HepG2 (cell line): ENCODE measurements around the gene PTEN. TPM values are rescaled to one million over a fixed set of nuclear protein-coding genes. Genes with fewer than 3 reads are reported as not detected.

Source experiments
- BORCS8-MEF2B ChIP-seq: sonication (generic); formaldehyde crosslinking; IDR thresholded peaks from 2 replicates; pipeline ENCODE4 v1.8.0; 2022; ENCODE audit warnings: mild to moderate bottlenecking, missing genetic modification reagents
- CEBPB ChIP-seq: IDR thresholded peaks from 2 replicates; pipeline ENCODE4 v1.6.1; 2011; ENCODE audit warnings: low read depth, low read length, improper control_type of control experiment, borderline replicate concordance
- ERF ChIP-seq: IDR thresholded peaks from 2 replicates; pipeline ENCODE4 v1.6.1; 2018; ENCODE audit warnings: missing biosample characterization, missing genetic modification reagents
- GZF1 ChIP-seq: sonication (generic); formaldehyde crosslinking; IDR thresholded peaks from 2 replicates; pipeline ENCODE4 v1.5.1; 2020; ENCODE audit warnings: mild to moderate bottlenecking, missing genetic modification reagents
- IRF2 ChIP-seq: IDR thresholded peaks from 2 replicates; pipeline ENCODE4 v1.6.1; 2018; ENCODE audit warnings: missing genetic modification reagents, missing compliant biosample characterization
- KMT2A ChIP-seq: sonication (generic); formaldehyde crosslinking; IDR thresholded peaks from 2 replicates; pipeline ENCODE4 v1.4.0; 2020; ENCODE audit warnings: missing genetic modification reagents
- MED8 ChIP-seq: sonication (generic); formaldehyde crosslinking; IDR thresholded peaks from 2 replicates; pipeline ENCODE4 v1.8.1; 2023; ENCODE audit warnings: mild to moderate bottlenecking, missing genetic modification reagents; ENCODE audit not compliant: insufficient replicate concordance
- SMAD9 ChIP-seq: sonication (generic); formaldehyde crosslinking; IDR thresholded peaks from 2 replicates; pipeline ENCODE4 v1.5.1; 2020; ENCODE audit warnings: mild to moderate bottlenecking, missing genetic modification reagents
- SNRNP70 ChIP-seq: fragments of 200-400 bp; formaldehyde crosslinking; IDR thresholded peaks from 2 replicates; pipeline ENCODE4 v1.6.1; 2017; ENCODE audit warnings: mild to moderate bottlenecking, low read depth, low read length, moderate library complexity
- XRCC5 ChIP-seq: fragments of 200-400 bp; formaldehyde crosslinking; optimal IDR thresholded peaks from 2 replicates; pipeline ENCODE3; 2017; ENCODE audit warnings: mild to moderate bottlenecking, low read length
- YY1 ChIP-seq: IDR thresholded peaks from 2 replicates; pipeline ENCODE4 v1.6.1; 2011; ENCODE audit warnings: low read length, low read depth, moderate library complexity, mild to moderate bottlenecking; ENCODE audit not compliant: insufficient read depth, insufficient replicate concordance
- ZBTB7B ChIP-seq: sonication (generic); formaldehyde crosslinking; IDR thresholded peaks from 2 replicates; pipeline ENCODE4 v1.4.0; 2020; ENCODE audit warnings: missing genetic modification reagents
- ZC3H4 ChIP-seq: sonication (generic); formaldehyde crosslinking; IDR thresholded peaks from 2 replicates; pipeline ENCODE4 v1.4.0; 2020; ENCODE audit warnings: missing genetic modification reagents, borderline replicate concordance
- ZFY ChIP-seq: sonication (generic); formaldehyde crosslinking; IDR thresholded peaks from 2 replicates; pipeline ENCODE4 v1.4.0; 2020; ENCODE audit warnings: missing genetic modification reagents
- ZNF235 ChIP-seq: sonication (generic); formaldehyde crosslinking; IDR thresholded peaks from 2 replicates; pipeline ENCODE4 v1.8.1; 2023; ENCODE audit warnings: mild to moderate bottlenecking, missing genetic modification reagents, borderline replicate concordance
- ZNF672 ChIP-seq: sonication (generic); formaldehyde crosslinking; IDR thresholded peaks from 2 replicates; pipeline ENCODE4 v1.8.1; 2022; ENCODE audit warnings: missing genetic modification reagents
- ZNF678 ChIP-seq: sonication (generic); formaldehyde crosslinking; IDR thresholded peaks from 2 replicates; pipeline ENCODE4 v1.4.0; 2020; ENCODE audit warnings: mild to moderate bottlenecking, missing genetic modification reagents
- ZNF703 ChIP-seq: sonication (generic); formaldehyde crosslinking; IDR thresholded peaks from 2 replicates; pipeline ENCODE4 v1.5.1; 2020; ENCODE audit warnings: missing genetic modification reagents, mild to moderate bottlenecking, moderate library complexity, borderline replicate concordance
- polyA plus RNA-seq, 8 experiments: library from polyadenylated mRNA; depleted of rRNA in 3 of 8; stranded (reverse) in 7 of 8; unstranded in 1 of 8; fragments of >200 nt; fragmentation: Illumina TruSeq in 4 of 8; extraction: Trizol in 4 of 8; gene quantifications; 2 replicates each; pipeline versions ENCODE4 v1.2.1 to v1.2.3, GENCODE V29; 2011 to 2016; ENCODE audit warnings: low read depth in 4 of 8, missing spikeins in 1 of 8, mixed read lengths in 1 of 8; ENCODE audit not compliant: insufficient read depth in 1 of 8
- total RNA-seq, 5 experiments: library from RNA; depleted of rRNA; stranded (reverse); fragments of >200 nt; fragmentation: Illumina TruSeq; extraction: Trizol; gene quantifications; 2 replicates each; pipeline ENCODE4 v1.2.3, GENCODE V29; 2016; ENCODE audit warnings: low read depth in 1 of 5
- TF ChIP-seq, protein P1 (sequence below): IDR thresholded peaks from 2 replicates; pipeline ENCODE4 v1.6.1; 2012; ENCODE audit warnings: inconsistent platforms
- TF ChIP-seq, protein P2 (sequence below): IDR thresholded peaks from 2 replicates; pipeline ENCODE4 v1.6.1; 2012; ENCODE audit warnings: low read depth, low read length, improper control_type of control experiment
- TF ChIP-seq, protein P3 (sequence below): IDR thresholded peaks from 2 replicates; pipeline ENCODE4 v1.6.1; 2016
- TF ChIP-seq, protein P4 (sequence below): sonication (generic); formaldehyde crosslinking; conservative IDR thresholded peaks from 2 replicates; pipeline ENCODE4 v1.4.0; 2020; ENCODE audit warnings: missing genetic modification reagents
- TF ChIP-seq, protein P5 (sequence below): IDR thresholded peaks from 2 replicates; pipeline ENCODE4 v1.6.1; 2016; ENCODE audit warnings: missing compliant biosample characterization, missing genetic modification reagents, borderline replicate concordance
- TF ChIP-seq, protein P6 (sequence below): sonication (generic); formaldehyde crosslinking; IDR thresholded peaks from 2 replicates; pipeline ENCODE4 v1.5.0; 2020; ENCODE audit warnings: missing genetic modification reagents

Gene PTEN
- total and polyA plus RNA-seq, 2 of the 13 experiments (the other 11 are each of a cell fraction or from before 2014, with no cell fraction given) = 30.3 to 61.3 TPM

DNA sequence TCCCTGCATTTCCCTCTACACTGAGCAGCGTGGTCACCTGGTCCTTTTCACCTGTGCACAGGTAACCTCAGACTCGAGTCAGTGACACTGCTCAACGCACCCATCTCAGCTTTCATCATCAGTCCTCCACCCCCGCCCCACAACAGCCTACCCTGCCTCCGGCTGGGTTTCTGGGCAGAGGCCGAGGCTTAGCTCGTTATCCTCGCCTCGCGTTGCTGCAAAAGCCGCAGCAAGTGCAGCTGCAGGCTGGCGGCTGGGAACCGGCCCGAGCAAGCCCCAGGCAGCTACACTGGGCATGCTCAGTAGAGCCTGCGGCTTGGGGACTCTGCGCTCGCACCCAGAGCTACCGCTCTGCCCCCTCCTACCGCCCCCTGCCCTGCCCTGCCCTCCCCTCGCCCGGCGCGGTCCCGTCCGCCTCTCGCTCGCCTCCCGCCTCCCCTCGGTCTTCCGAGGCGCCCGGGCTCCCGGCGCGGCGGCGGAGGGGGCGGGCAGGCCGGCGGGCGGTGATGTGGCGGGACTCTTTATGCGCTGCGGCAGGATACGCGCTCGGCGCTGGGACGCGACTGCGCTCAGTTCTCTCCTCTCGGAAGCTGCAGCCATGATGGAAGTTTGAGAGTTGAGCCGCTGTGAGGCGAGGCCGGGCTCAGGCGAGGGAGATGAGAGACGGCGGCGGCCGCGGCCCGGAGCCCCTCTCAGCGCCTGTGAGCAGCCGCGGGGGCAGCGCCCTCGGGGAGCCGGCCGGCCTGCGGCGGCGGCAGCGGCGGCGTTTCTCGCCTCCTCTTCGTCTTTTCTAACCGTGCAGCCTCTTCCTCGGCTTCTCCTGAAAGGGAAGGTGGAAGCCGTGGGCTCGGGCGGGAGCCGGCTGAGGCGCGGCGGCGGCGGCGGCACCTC, at the start of gene PTEN, which contains the start of gene KLLN (continued):
- TF ChIP-seq BORCS8-MEF2B (CRISPR knock-in tag) (peak; percentile 78), ZFY (CRISPR knock-in tag) (peak; percentile 81), ZBTB7B (CRISPR knock-in tag) (0 out of 2 replicates have a peak, but pooled peaks have one; percentile 67), IRF2 (CRISPR knock-in tag) (peak; percentile 90), XRCC5 (peak; percentile 89), CEBPB (no peak), ZC3H4 (CRISPR knock-in tag) (no peak), ZNF235 (no peak), GZF1 (no peak), ZNF703 (CRISPR knock-in tag) (0 out of 2 replicates have a peak, but pooled peaks have one; percentile 68), MED8 (CRISPR knock-in tag) (peak; percentile 78), SMAD9 (no peak), SNRNP70 (no peak), ZNF672 (peak; percentile 95), ERF (CRISPR knock-in tag) (peak; percentile 56; the same call in 1 of the 2 replicates), YY1 (peak; percentile 95), ZNF678 (peak; percentile 84; the same call in 1 of the 2 replicates), KMT2A (CRISPR knock-in tag) (peak; percentile 90; the same call in 1 of the 2 replicates)
- TF ChIP-seq, protein P1, sequence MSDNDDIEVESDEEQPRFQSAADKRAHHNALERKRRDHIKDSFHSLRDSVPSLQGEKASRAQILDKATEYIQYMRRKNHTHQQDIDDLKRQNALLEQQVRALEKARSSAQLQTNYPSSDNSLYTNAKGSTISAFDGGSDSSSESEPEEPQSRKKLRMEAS = peak; percentile 87
- TF ChIP-seq, protein P2, sequence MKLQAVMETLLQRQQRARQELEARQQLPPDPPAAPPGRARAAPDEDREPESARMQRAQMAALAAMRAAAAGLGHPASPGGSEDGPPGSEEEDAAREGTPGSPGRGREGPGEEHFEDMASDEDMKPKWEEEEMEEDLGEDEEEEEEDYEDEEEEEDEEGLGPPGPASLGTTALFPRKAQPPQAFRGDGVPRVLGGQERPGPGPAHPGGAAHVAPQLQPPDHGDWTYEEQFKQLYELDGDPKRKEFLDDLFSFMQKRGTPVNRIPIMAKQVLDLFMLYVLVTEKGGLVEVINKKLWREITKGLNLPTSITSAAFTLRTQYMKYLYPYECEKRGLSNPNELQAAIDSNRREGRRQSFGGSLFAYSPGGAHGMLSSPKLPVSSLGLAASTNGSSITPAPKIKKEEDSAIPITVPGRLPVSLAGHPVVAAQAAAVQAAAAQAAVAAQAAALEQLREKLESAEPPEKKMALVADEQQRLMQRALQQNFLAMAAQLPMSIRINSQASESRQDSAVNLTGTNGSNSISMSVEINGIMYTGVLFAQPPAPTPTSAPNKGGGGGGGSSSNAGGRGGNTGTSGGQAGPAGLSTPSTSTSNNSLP = peak; percentile 33; the same call in 1 of the 2 replicates
- TF ChIP-seq, protein P3, sequence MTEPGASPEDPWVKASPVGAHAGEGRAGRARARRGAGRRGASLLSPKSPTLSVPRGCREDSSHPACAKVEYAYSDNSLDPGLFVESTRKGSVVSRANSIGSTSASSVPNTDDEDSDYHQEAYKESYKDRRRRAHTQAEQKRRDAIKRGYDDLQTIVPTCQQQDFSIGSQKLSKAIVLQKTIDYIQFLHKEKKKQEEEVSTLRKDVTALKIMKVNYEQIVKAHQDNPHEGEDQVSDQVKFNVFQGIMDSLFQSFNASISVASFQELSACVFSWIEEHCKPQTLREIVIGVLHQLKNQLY = 0 out of 2 replicates have a peak, but pooled peaks have one; percentile 19
- TF ChIP-seq, protein P4, sequence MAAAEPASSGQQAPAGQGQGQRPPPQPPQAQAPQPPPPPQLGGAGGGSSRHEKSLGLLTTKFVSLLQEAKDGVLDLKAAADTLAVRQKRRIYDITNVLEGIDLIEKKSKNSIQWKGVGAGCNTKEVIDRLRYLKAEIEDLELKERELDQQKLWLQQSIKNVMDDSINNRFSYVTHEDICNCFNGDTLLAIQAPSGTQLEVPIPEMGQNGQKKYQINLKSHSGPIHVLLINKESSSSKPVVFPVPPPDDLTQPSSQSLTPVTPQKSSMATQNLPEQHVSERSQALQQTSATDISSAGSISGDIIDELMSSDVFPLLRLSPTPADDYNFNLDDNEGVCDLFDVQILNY (CRISPR knock-in tag) = peak; percentile 47; the same call in 1 of the 2 replicates
- TF ChIP-seq, protein P5, sequence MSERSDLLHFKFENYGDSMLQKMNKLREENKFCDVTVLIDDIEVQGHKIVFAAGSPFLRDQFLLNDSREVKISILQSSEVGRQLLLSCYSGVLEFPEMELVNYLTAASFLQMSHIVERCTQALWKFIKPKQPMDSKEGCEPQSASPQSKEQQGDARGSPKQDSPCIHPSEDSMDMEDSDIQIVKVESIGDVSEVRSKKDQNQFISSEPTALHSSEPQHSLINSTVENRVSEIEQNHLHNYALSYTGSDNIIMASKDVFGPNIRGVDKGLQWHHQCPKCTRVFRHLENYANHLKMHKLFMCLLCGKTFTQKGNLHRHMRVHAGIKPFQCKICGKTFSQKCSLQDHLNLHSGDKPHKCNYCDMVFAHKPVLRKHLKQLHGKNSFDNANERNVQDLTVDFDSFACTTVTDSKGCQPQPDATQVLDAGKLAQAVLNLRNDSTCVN (CRISPR knock-in tag) = no peak
- TF ChIP-seq, protein P6, sequence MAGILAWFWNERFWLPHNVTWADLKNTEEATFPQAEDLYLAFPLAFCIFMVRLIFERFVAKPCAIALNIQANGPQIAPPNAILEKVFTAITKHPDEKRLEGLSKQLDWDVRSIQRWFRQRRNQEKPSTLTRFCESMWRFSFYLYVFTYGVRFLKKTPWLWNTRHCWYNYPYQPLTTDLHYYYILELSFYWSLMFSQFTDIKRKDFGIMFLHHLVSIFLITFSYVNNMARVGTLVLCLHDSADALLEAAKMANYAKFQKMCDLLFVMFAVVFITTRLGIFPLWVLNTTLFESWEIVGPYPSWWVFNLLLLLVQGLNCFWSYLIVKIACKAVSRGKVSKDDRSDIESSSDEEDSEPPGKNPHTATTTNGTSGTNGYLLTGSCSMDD (CRISPR knock-in tag) = no peak
